Endothelial cell (in vitro differentiated cells): ENCODE data around the gene ST6GALNAC2. TPM values are rescaled to one million over a fixed set of nuclear protein-coding genes. Genes with fewer than 3 reads are reported as not detected.
"Not testable (repeated sequence)": the region's sequence is repeated elsewhere in the genome, so short reads cannot be mapped to it uniquely, and the experiment has no call there.

Source experiments
- DNase-seq: peaks from one replicate; pipeline ENCODE4 v3.0.0; 2021; ENCODE audit warnings: low spot score
- H3K27ac Mint-ChIP-seq: one replicate; pipeline ENCODE4 v1.8.0; 2021; ENCODE audit warnings: mixed read lengths, inconsistent platforms; ENCODE audit not compliant: unreplicated experiment
- H3K27me3 Mint-ChIP-seq: one replicate; pipeline ENCODE4 v1.8.0; 2021; ENCODE audit warnings: mild to moderate bottlenecking, moderate library complexity, mixed read lengths, inconsistent platforms; ENCODE audit not compliant: unreplicated experiment
- H3K36me3 Mint-ChIP-seq: one replicate; pipeline ENCODE4 v1.8.0; 2021; ENCODE audit warnings: mild to moderate bottlenecking, low read depth, mixed read lengths, inconsistent platforms; ENCODE audit not compliant: unreplicated experiment
- H3K4me1 Mint-ChIP-seq: one replicate; pipeline ENCODE4 v1.8.0; 2021; ENCODE audit warnings: mild to moderate bottlenecking, mixed read lengths, inconsistent platforms; ENCODE audit not compliant: unreplicated experiment
- H3K4me3 Mint-ChIP-seq: one replicate; pipeline ENCODE4 v1.8.0; 2021; ENCODE audit warnings: mild to moderate bottlenecking, mixed read lengths, inconsistent platforms; ENCODE audit not compliant: unreplicated experiment
- H3K9me3 Mint-ChIP-seq: one replicate; pipeline ENCODE4 v1.8.0; 2021; ENCODE audit warnings: mixed read lengths, inconsistent platforms; ENCODE audit not compliant: unreplicated experiment
- CTCF ChIP-seq: fragments of 200-600 bp; sonication (generic); IDR thresholded peaks from one replicate; pipeline ENCODE4 v1.5.0; 2021; ENCODE audit warnings: antibody characterized with exemption; ENCODE audit not compliant: unreplicated experiment
- total RNA-seq: library from RNA; stranded (reverse); fragmentation: NEBNext Ultra II Directional; extraction: Animal tissue kit (Norgen Biotek cat#: 25700); gene quantifications from one replicate; pipeline ENCODE4 v1.2.1, GENCODE V29; 2021; ENCODE audit not compliant: unreplicated experiment

Gene ST6GALNAC2
- total RNA-seq, 1 donor from 2014 or later: 2.2 TPM

DNA sequence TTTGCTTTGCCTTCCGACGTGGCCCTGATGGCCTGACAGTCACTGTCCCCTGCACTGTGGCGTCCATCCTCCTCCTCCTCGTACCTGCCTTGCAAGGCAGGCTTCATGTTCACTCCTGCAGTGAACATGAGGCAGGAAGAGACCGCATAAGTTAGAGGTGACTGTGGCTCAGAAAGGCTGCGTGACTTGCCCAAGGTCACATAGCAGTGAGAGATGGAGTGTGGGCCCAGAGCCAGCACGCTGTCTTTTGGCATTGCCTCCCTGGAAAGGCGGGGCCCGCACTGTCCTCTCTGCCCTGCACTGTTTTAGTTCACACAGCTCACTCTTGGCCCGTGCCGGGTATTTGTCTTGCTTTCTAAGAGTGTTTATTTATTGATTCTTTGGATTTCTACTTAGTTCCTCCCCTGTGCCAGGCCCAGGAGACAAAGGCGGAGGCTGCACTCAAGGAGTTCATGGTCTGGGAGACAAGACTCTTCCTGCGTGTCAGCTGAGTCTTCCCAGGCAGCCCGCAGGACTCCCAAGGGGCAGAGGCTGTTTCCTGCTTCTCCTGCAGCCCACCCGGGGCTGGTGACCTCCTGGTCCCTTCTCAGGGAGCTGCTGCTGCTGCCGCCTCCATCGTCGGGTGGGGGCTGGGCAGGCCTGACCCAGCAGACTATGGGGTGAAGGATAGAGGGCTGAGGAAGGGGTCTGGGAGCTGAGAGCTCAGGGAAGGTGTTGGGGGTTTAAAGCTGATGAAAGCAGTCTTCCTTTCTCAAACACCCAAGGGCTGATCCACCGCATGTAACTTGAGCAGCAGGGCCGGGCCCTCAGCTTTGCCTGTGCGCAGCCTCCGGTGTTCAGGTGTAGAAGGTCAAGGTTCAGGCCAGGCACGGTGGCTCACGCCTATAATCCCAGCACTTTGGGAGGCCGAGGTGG, 60.8 kb downstream of the ST6GALNAC2 start:
- Mint-ChIP-seq H3K27ac (no peak overlapping the region), H3K36me3 (no peaks in the 10 kb centered on the region), H3K27me3 (peaks cover 2% of the 10 kb centered on the region), H3K4me3 (no peak overlapping the region), H3K4me1 (no peaks in the 10 kb centered on the region), H3K9me3 (no peaks in the 10 kb centered on the region)
- TF ChIP-seq CTCF: no peak
- DNase-seq: no peak

DNA sequence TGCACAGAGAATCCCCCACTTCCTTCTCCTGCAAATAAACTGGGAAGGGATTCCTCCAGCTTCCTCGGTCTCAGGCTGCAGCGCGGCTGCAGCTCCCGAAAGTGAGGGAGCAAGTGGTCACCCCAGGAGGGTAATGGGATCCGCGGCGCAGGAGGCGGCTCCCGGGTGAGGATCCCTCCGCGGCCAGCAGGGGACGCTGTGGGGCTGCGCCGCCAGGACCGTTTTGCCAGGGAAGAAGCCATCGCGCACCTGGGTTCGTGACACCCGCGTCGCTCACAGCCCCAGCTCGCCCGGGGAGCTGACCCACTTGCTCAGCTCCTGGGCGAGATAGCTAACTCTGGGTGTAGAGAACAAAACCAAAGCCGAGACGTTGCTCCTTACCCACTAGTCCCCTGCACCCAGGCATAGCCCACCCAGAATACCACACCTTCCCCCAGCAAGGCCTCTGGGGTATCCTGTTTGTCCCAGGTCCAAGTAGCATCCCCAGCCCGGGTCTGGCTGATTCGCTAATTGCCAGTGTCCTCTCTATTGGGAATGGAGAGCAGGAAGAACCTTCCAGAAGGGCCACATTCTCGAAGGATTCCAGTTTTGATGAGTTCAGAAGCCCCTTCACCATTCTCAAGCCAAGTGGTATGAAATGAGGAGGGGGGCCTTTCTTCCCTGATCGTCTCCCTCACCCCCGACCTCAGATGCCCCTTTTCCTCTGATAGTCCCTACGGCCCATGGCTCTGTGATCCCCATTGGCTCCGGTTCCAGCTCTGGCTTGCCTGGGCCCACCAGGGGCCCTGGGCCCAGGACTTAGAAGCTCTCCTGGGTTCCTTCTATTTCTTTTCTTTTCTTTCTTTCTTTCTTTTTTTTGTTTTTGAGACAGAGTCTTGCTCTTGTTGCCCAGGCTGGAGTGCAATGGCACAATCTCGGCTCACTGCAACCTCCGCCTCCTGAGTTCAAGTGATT, 62.3 kb downstream of the ST6GALNAC2 start:
- no peak overlapping the region for H3K4me3 Mint-ChIP-seq
- H3K27me3 Mint-ChIP-seq: peaks cover 2% of the 10 kb centered on the region
- TF ChIP-seq CTCF: peak; percentile 99
- peaks cover 9% of the 10 kb centered on the region for H3K4me1 Mint-ChIP-seq
- no peak overlapping the region for H3K27ac Mint-ChIP-seq
- DNase-seq: peak; percentile 87
- H3K9me3 Mint-ChIP-seq: no peaks in the 10 kb centered on the region
- no peaks in the 10 kb centered on the region for H3K36me3 Mint-ChIP-seq

GRCh38 chr17:76521683-76522082, 64.0 kb downstream of the ST6GALNAC2 start:
- H3K27ac Mint-ChIP-seq, H3K27me3 Mint-ChIP-seq, H3K36me3 Mint-ChIP-seq, H3K4me3 Mint-ChIP-seq, H3K4me1 Mint-ChIP-seq, DNase-seq, H3K9me3 Mint-ChIP-seq: not testable (repeated sequence)

- Mint-ChIP-seq H3K4me1 (peaks cover 11% of the 10 kb centered on the region), H3K9me3 (no peaks in the 10 kb centered on the region), H3K27me3 (peaks cover 2% of the 10 kb centered on the region), H3K4me3 (no peak overlapping the region), H3K27ac (no peak overlapping the region), H3K36me3 (no peaks in the 10 kb centered on the region)
- no peak for TF ChIP-seq CTCF
- no peak for DNase-seq
Observed at GRCh38 chr17:76521262-76521661, 64.4 kb downstream of the ST6GALNAC2 start.

GRCh38 chr17:76519048-76519966, 66.4 kb downstream of the ST6GALNAC2 start:
- no peak overlapping the region for H3K27ac Mint-ChIP-seq
- peaks cover 20% of the 10 kb centered on the region for H3K4me1 Mint-ChIP-seq
- H3K36me3 Mint-ChIP-seq: peaks cover under 1% of the 10 kb centered on the region
- DNase-seq: no peak
- peaks cover under 1% of the 10 kb centered on the region for H3K27me3 Mint-ChIP-seq
- H3K9me3 Mint-ChIP-seq: no peaks in the 10 kb centered on the region
- H3K4me3 Mint-ChIP-seq: no peak overlapping the region
- TF ChIP-seq CTCF: no peak
